Stimulated activated CD8-positive, alpha-beta memory T cell treated with anti-CD3 and anti-CD28 coated beads, Interleukin-15, amount 100 ng/mL, for 1 hour (primary cell): ENCODE data around the gene CDK5RAP3.
"Not testable (repeated sequence)": the region's sequence is repeated elsewhere in the genome, so short reads cannot be mapped to it uniquely, and the experiment has no call there.

Experiments used
- DNase-seq: peaks from one replicate; pipeline ENCODE4 v3.0.0-alpha.2; 2020; ENCODE audit warnings: low read depth

CDK5RAP3 gene

GRCh38 chr17:47975823-47976205, 4.9 kb downstream of the CDK5RAP3 start:
- no peak for DNase-seq

DNA sequence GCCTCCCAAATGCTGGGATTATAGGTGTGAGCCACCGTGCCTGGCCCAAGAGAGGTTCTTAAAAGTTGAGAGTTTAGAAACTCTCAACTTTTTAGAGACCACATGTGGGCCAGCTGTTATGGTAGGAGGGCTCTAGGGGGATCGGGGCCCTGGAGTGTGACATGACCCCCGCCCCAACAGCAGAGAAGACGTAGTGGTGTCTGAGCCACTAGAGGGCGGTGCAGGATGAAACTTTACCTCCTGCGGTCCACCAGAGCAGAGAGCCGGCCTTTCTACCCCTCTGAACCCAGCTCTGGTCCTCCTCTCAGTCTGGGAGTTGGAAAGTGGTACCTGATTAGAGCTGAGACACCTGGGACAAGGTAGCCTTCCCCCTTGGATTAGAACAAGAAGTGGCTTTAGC, 7.4 kb downstream of the CDK5RAP3 start:
- peak; percentile 14 for DNase-seq

GRCh38 chr17:47980541-47980940, 9.6 kb downstream of the CDK5RAP3 start:
- no peak for DNase-seq

GRCh38 chr17:47981462-47981861, 10.5 kb downstream of the CDK5RAP3 start:
- no peak for DNase-seq

GRCh38 chr17:47982091-47982617, 11.2 kb downstream of the CDK5RAP3 start:
- DNase-seq: no peak

DNA sequence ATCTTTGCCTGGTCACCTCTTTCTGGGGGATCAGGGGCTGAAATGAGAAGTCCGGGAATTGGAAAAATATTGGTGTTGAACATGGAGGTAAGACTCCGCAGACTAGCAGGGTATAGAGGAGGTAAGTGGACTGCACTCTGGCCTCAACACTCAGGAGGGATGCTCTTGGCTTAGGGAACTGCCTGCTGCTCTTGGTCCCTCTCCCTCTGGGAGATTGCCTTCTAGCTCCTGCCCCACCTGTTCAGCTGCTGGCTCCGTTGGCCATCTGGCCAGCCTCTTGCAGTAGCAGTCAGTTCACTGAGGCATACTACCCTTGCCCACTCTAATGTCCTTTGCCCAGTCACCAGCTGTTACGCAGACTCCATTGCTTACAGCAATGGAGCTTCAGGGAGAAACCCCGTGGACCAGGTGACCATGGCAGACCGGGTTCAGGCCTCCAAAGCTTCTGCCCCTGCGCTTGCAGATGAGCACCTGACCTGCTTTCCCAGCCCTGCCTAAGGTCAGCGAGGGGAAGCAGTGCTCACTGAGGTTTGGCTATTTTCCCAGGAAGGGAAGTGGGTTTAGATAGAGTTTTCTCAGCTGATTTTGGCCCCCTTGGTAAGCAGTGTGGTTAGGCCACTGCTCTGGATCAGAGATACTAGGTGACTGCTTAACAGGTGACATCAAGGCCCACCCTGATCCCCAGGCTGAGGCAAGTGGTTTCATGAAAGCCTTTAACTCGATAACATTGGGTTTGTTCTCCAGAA, 11.9 kb downstream of the CDK5RAP3 start:
- no peak for DNase-seq

- DNase-seq: no peak
Measured at GRCh38 chr17:47983492-47984223, 12.7 kb downstream of the CDK5RAP3 start.

GRCh38 chr17:47986520-47986919, 15.6 kb downstream of the CDK5RAP3 start:
- no peak for DNase-seq

DNA sequence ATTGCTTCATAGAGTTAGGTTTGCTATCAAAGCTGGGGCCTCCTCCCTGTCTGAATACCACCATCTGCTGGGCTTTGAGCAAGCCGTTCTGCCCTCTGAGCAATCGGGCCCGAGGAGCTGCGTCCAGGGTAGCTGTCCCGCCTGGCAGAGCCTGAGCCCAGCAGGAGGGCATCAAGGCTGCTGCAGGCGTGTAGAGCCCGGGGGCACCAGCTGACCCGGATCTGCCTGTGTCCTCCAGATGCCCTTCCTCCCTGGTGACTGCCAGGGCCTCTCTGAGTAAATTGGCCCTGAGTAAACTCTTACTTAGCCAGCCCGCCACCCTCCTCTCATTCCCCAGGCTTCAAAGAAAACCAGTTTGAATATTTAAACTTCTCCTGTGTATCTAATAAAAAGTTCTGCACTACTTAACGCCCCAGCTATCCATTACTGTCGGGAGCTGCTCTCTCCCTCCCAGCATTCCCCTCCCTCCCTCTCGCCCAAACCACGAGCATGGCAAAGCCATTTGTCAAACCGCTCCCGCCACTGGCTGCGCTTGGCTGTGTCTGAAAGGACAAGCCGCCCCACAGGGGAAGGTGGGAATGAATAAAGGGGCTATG, 16.4 kb downstream of the CDK5RAP3 start:
- no peak for DNase-seq

DNA sequence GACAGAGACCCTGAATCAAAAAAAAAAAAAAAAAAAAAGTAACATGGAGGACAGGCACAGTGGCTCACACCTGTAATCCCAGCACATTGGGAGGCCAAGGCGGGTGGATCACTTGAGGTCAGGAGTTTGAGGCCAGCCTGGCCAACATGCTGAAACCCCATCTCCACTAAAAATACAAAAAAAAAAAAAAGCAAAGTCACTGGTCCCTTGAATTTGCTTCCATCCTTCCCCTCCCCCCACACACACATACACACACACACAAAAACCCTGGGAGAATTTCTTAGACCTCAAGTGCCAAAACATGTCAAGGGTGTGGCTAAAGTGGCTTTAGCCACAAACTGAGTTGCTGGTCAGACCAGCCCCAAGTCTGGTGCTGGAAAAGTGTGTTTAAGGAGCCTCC, 17.5 kb downstream of the CDK5RAP3 start:
- not testable (repeated sequence) for DNase-seq

- no peak for DNase-seq
Measured at GRCh38 chr17:47989159-47989558, 18.2 kb downstream of the CDK5RAP3 start.

- no peak for DNase-seq
Measured at GRCh38 chr17:47989700-47990099, 18.8 kb downstream of the CDK5RAP3 start.

DNA sequence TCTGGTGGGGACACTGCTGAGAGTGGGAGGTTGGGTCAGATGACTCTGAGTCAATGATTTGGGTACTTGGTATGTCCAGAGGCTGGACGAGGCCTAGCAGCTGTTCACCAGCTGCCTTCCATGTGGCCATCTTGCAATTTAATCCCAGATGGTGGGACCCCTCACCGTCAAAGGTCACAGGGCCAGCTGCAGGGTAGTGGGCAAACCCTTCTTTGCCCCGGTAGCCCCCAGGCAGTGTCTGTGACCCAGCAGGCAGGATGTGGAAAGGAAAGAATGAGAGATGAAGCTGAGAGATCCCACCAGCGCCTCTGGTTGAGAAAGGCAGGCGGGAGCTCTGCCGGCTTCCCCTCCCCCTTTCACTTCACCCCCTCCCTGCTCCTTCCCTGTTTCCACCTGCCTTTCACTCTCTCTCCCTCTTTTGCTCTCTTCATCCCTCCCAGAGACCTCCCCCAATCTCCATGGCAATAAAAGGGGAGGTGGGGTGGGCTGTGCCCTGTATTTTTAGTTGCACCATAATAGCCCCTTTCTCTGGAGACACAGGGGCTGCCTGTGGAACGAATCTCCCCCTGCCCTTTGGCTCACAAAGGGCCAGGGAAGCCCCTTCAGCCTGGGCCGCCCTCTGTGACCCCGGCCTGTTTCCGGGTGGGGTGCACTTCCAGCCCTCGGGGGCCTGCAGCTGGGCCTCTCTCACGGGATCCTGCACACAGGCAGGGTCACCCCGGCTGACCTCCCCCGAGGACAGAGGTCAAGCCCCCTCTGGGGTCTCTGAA, 20.2 kb downstream of the CDK5RAP3 start:
- no peak for DNase-seq

DNA sequence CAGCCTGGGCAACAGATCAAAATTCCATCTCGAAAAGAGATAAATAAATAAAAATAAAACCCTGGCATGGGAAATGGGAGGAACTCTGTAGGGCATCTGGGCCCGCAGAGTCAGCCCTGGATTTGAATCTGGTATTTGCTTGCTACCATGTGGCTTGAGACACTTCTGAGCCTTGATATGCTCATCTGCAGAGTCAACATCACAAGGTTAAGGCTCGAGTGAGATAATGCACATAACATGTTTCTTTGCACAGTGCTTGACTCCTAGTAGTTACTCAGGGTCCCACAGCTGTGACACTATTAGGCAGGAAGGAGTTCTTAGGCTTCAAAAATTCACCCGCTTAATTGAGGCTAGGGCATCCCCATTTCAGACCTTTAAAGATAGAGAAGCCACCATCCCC, 21.3 kb downstream of the CDK5RAP3 start:
- no peak for DNase-seq

GRCh38 chr17:47993031-47993564, 22.2 kb downstream of the CDK5RAP3 start:
- DNase-seq: no peak

- DNase-seq: no peak
Measured at GRCh38 chr17:47993964-47994363, 23.1 kb downstream of the CDK5RAP3 start.

GRCh38 chr17:47994724-47995123, 23.8 kb downstream of the CDK5RAP3 start:
- DNase-seq: no peak

GRCh38 chr17:47995241-47995935, 24.5 kb downstream of the CDK5RAP3 start:
- DNase-seq: no peak

- DNase-seq: no peak
Measured at GRCh38 chr17:47996201-47996600, 25.3 kb downstream of the CDK5RAP3 start.

DNA sequence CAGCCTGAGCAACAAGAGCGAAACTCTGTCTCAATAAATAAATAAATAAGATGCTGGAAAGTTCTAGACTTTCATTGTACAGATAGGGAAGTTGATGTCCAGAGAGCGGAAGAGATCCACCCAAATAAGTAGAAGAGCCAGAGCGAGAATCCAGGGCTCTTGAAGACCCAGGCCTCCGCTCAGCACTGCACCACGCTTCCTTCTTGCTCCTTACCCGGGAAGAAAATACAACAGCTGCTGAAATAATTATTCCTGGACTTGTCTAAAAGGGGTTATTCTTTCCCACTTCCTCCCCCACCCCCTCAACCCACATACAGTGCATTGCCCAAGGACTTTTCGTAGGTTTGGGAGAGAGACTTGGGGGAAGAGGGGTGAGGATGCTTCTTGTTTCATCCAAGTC, 26.7 kb downstream of the CDK5RAP3 start:
- DNase-seq: no peak

DNA sequence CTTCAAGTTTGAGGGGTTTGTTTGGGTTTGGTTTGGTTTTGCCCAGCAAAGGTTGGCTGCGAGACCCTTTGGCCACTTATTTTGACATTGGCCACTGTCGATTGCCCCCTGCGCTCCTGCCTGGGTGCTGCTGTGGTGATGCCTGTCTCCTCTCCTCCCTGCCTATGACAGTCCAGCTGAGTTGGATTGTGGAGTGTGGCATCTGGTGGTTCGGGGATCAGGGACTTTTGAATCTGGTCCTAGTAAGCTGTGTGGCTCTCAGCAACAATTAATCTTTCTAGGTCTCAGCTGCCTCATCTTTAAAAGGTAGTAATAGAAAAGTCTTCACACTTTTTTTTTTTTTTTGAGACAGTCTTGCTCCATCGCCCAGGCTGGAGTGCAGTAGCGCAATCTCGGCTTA, 27.1 kb downstream of the CDK5RAP3 start:
- no peak for DNase-seq
